Effector memory CD4-positive, alpha-beta T cell (primary cell): ENCODE data around the gene PDCD1LG2.

Source experiments
- DNase-seq, 3 donors: peaks; one replicate each; pipeline ENCODE4 v3.0.0-alpha.2; 2020
- H3K27ac ChIP-seq: 2 replicates; pipeline ENCODE4 v1.7.0; 2013; ENCODE audit warnings: mild to moderate bottlenecking, low read length, moderate library complexity; ENCODE audit not compliant: insufficient read depth, poor library complexity, severe bottlenecking
- H3K27me3 ChIP-seq: replicated peaks from 2 replicates; pipeline ENCODE4 v1.7.0; 2013; ENCODE audit warnings: mild to moderate bottlenecking, low read length; ENCODE audit not compliant: insufficient read depth, control insufficient read depth, poor library complexity, severe bottlenecking
- H3K36me3 ChIP-seq: 2 replicates; pipeline ENCODE4 v1.7.0; 2013; ENCODE audit warnings: mild to moderate bottlenecking, low read length, moderate library complexity; ENCODE audit not compliant: control insufficient read depth, insufficient read depth
- H3K4me1 ChIP-seq: 2 replicates; pipeline ENCODE4 v1.7.0; 2013; ENCODE audit warnings: low read length, mild to moderate bottlenecking; ENCODE audit not compliant: control insufficient read depth, insufficient read depth, poor library complexity, severe bottlenecking
- H3K4me3 ChIP-seq: 2 replicates; pipeline ENCODE4 v1.7.0; 2013; ENCODE audit warnings: low read length, low read depth, mild to moderate bottlenecking; ENCODE audit not compliant: insufficient read depth, poor library complexity, severe bottlenecking
- H3K9me3 ChIP-seq: 2 replicates; pipeline ENCODE4 v1.7.0; 2013; ENCODE audit warnings: mild to moderate bottlenecking, low read length, moderate library complexity; ENCODE audit not compliant: control insufficient read depth

PDCD1LG2 gene

DNA sequence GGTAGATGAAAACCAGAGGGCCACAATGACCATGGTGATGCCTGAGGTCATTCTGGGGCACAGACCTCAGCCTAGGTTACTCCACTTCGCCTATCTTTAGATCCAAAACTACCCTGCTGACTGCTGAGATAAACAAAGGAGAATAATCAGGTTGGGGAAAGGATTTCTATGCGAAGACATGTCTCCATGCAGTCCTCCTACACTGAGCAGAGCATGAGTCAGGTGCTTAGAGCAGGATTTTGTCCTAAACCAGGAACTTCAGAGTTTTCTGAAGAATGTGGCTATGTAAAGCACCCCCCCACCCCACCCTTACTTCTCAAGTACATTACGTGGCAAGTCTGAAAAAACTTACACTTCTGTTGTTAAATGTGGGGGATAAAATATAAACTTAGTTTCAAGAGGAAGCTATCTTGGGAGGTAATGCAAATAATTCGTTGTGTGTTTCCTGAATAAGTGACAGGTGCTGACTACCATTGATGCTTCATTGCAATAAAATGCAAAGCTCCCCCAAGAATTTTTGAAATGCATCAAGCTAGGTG, 19.4 kb downstream of the PDCD1LG2 start:
- no peak overlapping the region for H3K27ac ChIP-seq

DNA sequence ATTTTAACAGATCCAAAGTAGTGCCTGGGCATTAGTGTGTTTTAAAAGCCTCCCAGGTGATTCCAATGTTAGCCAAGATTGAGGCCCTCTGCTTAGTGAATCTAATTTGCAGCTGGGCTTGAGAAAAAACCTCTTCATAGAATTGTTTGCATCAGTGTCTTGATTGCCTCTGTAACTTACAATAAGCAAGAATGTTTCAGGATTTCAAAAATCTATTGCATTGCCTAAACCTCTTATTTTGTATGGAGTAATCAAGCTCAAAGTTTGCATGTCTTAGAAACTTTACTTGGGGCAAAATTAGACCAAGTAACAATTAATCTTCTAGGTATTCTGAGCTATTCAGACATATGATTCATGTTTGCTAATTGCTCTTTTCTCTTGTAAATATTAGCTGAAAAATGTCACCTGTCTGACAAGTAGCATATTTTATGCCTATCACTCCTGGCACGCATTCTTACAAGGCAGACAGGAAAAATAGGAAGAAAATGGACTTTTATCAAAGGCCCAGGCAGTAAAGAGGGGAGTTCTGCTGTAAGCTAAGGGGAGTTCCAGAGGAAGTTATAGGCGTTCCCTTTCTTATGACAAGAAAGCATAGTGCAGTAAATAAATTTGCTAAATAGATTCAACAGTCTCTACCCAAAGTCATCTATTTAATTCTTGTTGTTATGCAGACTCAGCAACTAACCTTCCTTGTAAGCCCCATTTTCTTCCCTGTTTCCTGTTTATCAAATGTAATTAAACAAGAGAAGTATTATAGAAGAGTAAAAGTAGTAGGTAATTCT, 21.0 kb downstream of the PDCD1LG2 start:
- H3K4me3 ChIP-seq, result no peak overlapping the region
- no peaks in the 10 kb centered on the region for H3K27me3 ChIP-seq
- H3K4me1 ChIP-seq, result peaks cover 22% of the 10 kb centered on the region
- peak overlapping the region; percentile 43 for H3K27ac ChIP-seq
- H3K9me3 ChIP-seq, result no peaks in the 10 kb centered on the region
- H3K36me3 ChIP-seq, result no peaks in the 10 kb centered on the region
- DNase-seq, result no peak

More for the DNA sequence above, 19.4 kb downstream of the PDCD1LG2 start:
- no peak for DNase-seq
- Histone ChIP-seq H3K4me1 (peaks cover 22% of the 10 kb centered on the region), H3K36me3 (no peaks in the 10 kb centered on the region), H3K4me3 (no peak overlapping the region), H3K9me3 (no peaks in the 10 kb centered on the region), H3K27me3 (no peaks in the 10 kb centered on the region)

DNA sequence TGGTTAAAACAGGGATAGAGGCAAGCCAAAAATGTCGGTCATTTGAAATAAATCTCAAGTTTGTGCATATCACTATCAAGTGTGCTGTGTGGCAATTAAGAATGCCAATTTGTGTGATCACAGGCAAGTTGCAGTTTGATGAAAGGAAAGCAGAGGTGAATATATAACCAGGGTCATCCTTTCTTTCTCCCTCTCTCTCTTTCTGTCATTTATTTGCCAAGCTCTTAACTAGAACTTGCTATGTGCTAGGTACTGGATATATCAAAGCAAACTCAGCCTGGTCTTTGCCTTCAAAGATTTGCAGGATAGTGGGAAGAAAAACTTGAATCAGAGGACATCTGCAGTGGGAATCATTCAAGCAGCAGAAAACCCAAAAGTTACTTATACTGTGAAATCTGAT, 22.0 kb downstream of the PDCD1LG2 start:
- no peak overlapping the region for H3K4me3 ChIP-seq
- H3K9me3 ChIP-seq, result no peaks in the 10 kb centered on the region
- H3K36me3 ChIP-seq, result no peaks in the 10 kb centered on the region
- peak overlapping the region; percentile 43 for H3K27ac ChIP-seq
- no peak for DNase-seq
- H3K27me3 ChIP-seq, result no peaks in the 10 kb centered on the region
- peaks cover 22% of the 10 kb centered on the region for H3K4me1 ChIP-seq

DNA sequence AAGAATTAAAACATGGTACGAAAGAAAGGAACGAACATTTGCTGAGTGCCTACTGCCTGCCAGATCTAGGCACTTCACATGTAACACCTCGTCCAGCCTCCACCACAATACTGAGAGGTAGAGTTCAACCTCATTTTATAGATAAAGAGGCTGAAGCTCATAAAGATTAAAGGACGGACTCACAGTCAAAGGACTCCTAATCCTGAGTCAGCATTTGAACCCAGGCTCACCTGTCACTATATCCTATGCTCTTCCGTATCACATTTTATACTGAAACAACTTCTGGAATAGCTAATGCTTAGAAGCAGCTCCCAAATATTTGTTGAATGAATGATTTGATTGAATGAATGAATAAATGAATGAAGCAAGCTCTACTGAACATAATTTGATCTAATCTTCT, 22.5 kb downstream of the PDCD1LG2 start:
- peak overlapping the region; percentile 43 for H3K27ac ChIP-seq
- DNase-seq, result no peak

DNA sequence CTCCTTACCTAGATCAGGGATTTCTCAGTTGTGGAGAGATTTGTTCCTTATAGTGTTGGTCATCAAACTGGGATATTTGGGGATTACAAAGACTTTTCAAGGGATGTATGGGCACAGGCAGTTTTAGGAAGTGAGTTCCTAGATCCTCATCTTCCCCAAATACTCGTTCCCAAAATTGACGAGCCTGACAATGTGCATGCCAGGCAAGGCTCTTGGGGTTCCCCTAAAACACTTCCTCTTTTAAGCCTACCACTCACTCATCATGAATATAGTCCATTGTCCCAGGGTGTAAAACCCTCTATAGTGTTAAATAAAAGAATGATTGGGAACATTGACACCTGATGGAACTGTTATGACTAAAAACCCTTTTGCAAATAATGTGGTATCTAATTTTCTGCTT, 26.4 kb downstream of the PDCD1LG2 start:
- H3K36me3 ChIP-seq, result no peaks in the 10 kb centered on the region
- H3K27ac ChIP-seq, result no peak overlapping the region
- no peaks in the 10 kb centered on the region for H3K9me3 ChIP-seq
- no peaks in the 10 kb centered on the region for H3K27me3 ChIP-seq
- H3K4me1 ChIP-seq, result peaks cover 11% of the 10 kb centered on the region
- no peak overlapping the region for H3K4me3 ChIP-seq
- no peak for DNase-seq

More for the DNA sequence above, 22.5 kb downstream of the PDCD1LG2 start:
- Histone ChIP-seq H3K9me3 (no peaks in the 10 kb centered on the region), H3K27me3 (no peaks in the 10 kb centered on the region), H3K36me3 (no peaks in the 10 kb centered on the region), H3K4me1 (peaks cover 22% of the 10 kb centered on the region), H3K4me3 (no peak overlapping the region)

DNA sequence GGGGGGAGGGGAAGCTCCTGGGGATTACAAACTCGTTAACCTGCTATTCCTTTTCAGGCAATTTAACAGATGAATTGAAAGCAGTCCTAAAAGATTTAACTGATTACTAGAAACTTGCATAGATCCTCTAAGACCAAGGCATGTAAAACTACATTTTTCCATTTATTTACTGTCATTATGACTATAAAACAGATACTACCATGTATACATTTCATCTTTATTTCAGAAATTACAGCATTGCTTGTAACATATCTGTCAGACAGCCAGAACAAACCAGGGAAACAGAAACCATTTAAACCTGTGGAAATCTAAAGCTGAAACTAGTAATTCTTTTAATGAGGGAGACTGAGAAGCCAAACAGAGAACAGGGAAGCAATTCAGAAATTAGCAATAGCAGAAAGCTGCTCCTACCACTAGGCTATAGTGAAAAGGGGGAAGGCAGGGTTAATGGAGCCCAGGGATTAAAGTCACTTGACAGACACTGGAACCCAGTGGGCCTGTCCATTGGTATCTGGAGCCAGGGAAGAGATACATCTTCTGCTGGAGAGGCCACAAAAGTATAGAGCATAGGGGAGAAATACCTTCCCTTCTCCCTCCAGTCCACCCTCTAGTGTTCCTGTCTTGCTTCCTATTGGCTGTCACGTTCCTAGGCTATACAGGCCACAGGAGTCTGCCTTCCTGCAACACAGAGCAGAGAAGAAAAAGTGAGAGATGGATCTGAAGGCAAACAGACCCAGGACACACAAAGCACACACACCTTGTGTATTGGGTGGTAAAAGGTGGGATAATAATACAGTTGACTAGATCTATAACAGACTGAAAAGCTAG, 33.8 kb downstream of the PDCD1LG2 start:
- Histone ChIP-seq H3K9me3 (no peaks in the 10 kb centered on the region), H3K27ac (no peak overlapping the region), H3K36me3 (no peaks in the 10 kb centered on the region), H3K27me3 (no peaks in the 10 kb centered on the region), H3K4me3 (no peak overlapping the region), H3K4me1 (no peaks in the 10 kb centered on the region)
- no peak for DNase-seq

DNA sequence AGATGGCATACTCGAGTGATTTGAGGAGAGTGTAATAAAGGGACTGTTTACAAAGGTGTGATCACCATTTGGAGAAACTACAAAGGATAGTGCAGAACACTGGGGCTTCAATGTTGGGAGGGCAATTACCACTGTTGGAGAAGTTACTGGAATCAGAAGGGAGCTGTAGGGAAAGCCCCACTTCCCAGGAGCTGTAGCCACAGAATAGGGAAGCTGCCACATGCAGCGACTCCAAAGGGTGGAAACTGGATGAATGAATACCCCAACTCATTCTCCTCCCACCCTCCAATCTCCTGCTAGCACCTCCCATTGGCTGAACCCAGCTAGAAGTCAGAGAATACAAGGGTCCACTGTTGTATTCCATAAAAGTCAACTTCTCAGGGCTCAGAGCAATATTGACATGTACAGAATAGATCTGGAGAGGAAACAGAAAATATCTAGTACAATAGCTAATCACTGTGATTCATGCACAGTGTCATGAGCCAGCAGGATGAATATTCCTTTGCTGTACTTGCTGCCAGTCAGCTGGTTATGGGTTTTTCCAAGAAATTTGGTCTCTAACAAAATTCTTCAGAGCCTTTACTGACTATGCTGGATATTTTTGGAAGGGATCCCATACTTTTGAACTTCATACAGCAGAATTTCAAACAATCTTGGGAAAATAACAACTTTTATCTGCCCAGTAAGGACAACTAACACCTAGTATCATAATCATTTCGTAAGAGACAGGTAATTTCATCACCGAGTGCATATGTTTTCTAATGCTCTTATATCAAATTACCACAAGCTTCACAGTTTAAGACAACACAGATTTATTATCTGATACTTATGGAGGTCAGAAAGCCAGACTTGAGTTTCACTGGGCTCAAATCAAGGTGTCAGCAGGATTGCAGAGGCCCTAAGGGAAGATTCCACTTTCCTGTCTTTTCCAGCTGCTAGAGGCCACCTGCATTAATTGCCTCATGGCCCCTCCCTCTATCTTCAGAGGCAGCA, 39.6 kb downstream of the PDCD1LG2 start:
- Histone ChIP-seq H3K27ac (no peak overlapping the region), H3K27me3 (no peaks in the 10 kb centered on the region), H3K4me3 (no peak overlapping the region), H3K9me3 (no peaks in the 10 kb centered on the region), H3K36me3 (no peaks in the 10 kb centered on the region), H3K4me1 (no peaks in the 10 kb centered on the region)
- no peak for DNase-seq

DNA sequence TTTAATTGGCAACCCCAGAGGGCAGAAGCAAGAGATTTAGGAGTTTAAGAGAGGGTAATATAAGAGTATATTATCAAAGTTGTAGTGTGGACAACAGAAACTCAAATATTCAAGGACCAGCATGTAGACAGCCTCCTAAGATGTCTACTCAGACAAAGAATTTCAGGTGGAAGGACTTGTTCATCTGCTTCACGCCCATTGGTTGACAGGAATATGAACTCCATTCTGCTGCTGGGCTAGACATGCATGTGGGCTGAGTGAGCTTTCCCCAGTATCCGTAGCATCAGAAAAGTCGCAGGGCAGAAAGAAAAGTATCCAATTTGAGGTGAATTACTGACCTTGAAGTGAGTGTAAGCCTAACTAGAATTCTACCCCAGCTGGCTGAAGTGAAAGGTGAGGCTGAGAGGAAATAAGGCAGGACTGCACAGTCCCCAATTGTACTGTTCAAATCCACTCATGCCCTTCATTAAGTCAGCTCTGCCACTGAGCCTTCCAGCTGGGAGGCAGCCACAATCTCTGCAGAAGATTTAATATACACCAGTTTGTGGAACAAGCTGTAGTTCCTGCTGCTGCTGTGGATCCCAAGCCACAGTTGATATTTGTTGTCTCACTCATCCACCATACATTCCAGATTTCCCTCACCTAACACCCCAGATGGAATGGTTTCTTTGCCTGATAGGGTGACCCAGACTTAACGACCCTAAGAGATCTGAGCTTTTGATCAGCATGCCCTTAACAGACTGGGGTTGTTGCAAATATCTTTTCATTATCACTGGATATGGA, 41.2 kb downstream of the PDCD1LG2 start:
- H3K4me1 ChIP-seq, result no peaks in the 10 kb centered on the region
- no peaks in the 10 kb centered on the region for H3K36me3 ChIP-seq
- no peak overlapping the region for H3K4me3 ChIP-seq
- DNase-seq, result no peak
- H3K27ac ChIP-seq, result no peak overlapping the region
- H3K9me3 ChIP-seq, result no peaks in the 10 kb centered on the region
- no peaks in the 10 kb centered on the region for H3K27me3 ChIP-seq

DNA sequence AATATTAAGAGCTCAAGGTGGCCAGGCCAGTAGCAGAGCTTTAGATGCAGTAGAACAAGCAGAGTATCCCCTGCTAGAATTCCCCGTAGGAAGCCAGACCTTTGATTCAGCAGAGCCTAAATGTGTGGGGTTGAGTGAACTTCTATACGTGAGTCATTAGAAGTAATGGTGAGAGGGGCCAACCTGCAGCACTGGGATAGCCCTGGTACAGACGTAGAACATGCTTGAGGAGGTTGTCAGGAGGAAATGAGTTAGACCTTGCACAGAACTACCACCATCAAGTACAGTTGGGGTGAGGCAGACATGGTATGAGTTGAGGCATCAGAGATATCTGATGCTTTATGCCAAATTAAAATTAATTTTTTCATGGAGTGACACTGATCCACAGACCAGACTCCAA, 42.0 kb downstream of the PDCD1LG2 start:
- Histone ChIP-seq H3K36me3 (no peaks in the 10 kb centered on the region), H3K27me3 (no peaks in the 10 kb centered on the region), H3K27ac (no peak overlapping the region), H3K4me3 (no peak overlapping the region), H3K9me3 (no peaks in the 10 kb centered on the region), H3K4me1 (peaks cover 4% of the 10 kb centered on the region)
- DNase-seq, result no peak
